Upper lobe of right lung (tissue), 1 donor: ENCODE data around the gene PTPN11. TPM values are rescaled to one million over a fixed set of nuclear protein-coding genes. Genes with fewer than 3 reads are reported as not detected.
A peak's percentile ranks its signal among the peaks of the same experiment; 100 is the strongest.
"Not testable (repeated sequence)": the region's sequence is repeated elsewhere in the genome, so short reads cannot be mapped to it uniquely, and the experiment has no call there.

ENCODE experiments used
- ATAC-seq: fragments of 200-7000 bp; cut with Tn5 transposase; one replicate; pipeline ENCODE4 v1.9.1; 2020; ENCODE audit warnings: mild to moderate bottlenecking, moderate library complexity
- DNase-seq: peaks from one replicate; pipeline ENCODE4 v3.0.0-alpha.2; 2020
- H3K27ac ChIP-seq: fragments of 200-600 bp; one replicate; pipeline ENCODE4 v1.8.0; 2022
- H3K27me3 ChIP-seq: fragments of 200-600 bp; one replicate; pipeline ENCODE4 v1.8.0; 2022; ENCODE audit warnings: mild to moderate bottlenecking
- H3K36me3 ChIP-seq: fragments of 200-600 bp; one replicate; pipeline ENCODE4 v1.8.0; 2022
- H3K4me1 ChIP-seq: fragments of 200-600 bp; one replicate; pipeline ENCODE4 v1.8.0; 2022
- H3K4me3 ChIP-seq: fragments of 200-600 bp; one replicate; pipeline ENCODE4 v1.8.0; 2022; ENCODE audit warnings: mild to moderate bottlenecking
- H3K9me3 ChIP-seq: fragments of 200-600 bp; one replicate; pipeline ENCODE4 v1.8.0; 2022
- intact Hi-C: fragments of 100-400 bp; cut with DNase I; formaldehyde crosslinking; loops from one replicate; pipeline ENCODE4 v1.11.0; 2022
- total RNA-seq: library from RNA; stranded (reverse); fragmentation: NEBNext Ultra II Directional; extraction: Animal tissue kit (Norgen Biotek cat#: 25700); gene quantifications from one replicate; pipeline ENCODE4 v1.2.1, GENCODE V29; 2021
- TF ChIP-seq, protein P1 (sequence below): fragments of 200-600 bp; IDR thresholded peaks from one replicate; pipeline ENCODE4 v1.8.0; 2022; ENCODE audit warnings: antibody characterized with exemption
- donor health status: DM: no; HTN: yes; CAD: no; lungs with severe emphysema.

The PTPN11 gene
- total RNA-seq, 1 donor from 2014 or later = 98.7 TPM

GRCh38 chr12:112413855-112414625 lies 4.7 kb upstream of the PTPN11 start:
- ATAC-seq = no peak
- H3K4me3 ChIP-seq = no peak overlapping the region

GRCh38 chr12:112415457-112415856 lies 3.3 kb upstream of the PTPN11 start:
- ATAC-seq, H3K27ac ChIP-seq, H3K4me3 ChIP-seq, DNase-seq, H3K36me3 ChIP-seq, H3K9me3 ChIP-seq, H3K27me3 ChIP-seq, intact Hi-C loops: not testable (repeated sequence)
- peaks cover 16% of the 10 kb centered on the region for H3K4me1 ChIP-seq

More at GRCh38 chr12:112413855-112414625, 4.7 kb upstream of the PTPN11 start:
- no peak overlapping the region for H3K27ac ChIP-seq
- H3K9me3 ChIP-seq = no peaks in the 10 kb centered on the region
- intact Hi-C loops = no loop called here
- DNase-seq = no peak
- peaks cover 7% of the 10 kb centered on the region for H3K4me1 ChIP-seq
- no peaks in the 10 kb centered on the region for H3K27me3 ChIP-seq
- TF ChIP-seq, protein P1, sequence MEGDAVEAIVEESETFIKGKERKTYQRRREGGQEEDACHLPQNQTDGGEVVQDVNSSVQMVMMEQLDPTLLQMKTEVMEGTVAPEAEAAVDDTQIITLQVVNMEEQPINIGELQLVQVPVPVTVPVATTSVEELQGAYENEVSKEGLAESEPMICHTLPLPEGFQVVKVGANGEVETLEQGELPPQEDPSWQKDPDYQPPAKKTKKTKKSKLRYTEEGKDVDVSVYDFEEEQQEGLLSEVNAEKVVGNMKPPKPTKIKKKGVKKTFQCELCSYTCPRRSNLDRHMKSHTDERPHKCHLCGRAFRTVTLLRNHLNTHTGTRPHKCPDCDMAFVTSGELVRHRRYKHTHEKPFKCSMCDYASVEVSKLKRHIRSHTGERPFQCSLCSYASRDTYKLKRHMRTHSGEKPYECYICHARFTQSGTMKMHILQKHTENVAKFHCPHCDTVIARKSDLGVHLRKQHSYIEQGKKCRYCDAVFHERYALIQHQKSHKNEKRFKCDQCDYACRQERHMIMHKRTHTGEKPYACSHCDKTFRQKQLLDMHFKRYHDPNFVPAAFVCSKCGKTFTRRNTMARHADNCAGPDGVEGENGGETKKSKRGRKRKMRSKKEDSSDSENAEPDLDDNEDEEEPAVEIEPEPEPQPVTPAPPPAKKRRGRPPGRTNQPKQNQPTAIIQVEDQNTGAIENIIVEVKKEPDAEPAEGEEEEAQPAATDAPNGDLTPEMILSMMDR = no peak
- H3K36me3 ChIP-seq = no peaks in the 10 kb centered on the region

- intact Hi-C loops = no loop called here
- ATAC-seq = no peak
- TF ChIP-seq, protein P1 = no peak
- Histone ChIP-seq H3K4me3 (peak overlapping the region; percentile 75), H3K9me3 (no peaks in the 10 kb centered on the region), H3K27ac (peak overlapping the region; percentile 95), H3K36me3 (no peaks in the 10 kb centered on the region), H3K27me3 (no peaks in the 10 kb centered on the region), H3K4me1 (peaks cover 28% of the 10 kb centered on the region)
- no peak for DNase-seq
These were observed 507 bp upstream of the PTPN11 start for GRCh38 chr12:112418273-112418607.

DNA sequence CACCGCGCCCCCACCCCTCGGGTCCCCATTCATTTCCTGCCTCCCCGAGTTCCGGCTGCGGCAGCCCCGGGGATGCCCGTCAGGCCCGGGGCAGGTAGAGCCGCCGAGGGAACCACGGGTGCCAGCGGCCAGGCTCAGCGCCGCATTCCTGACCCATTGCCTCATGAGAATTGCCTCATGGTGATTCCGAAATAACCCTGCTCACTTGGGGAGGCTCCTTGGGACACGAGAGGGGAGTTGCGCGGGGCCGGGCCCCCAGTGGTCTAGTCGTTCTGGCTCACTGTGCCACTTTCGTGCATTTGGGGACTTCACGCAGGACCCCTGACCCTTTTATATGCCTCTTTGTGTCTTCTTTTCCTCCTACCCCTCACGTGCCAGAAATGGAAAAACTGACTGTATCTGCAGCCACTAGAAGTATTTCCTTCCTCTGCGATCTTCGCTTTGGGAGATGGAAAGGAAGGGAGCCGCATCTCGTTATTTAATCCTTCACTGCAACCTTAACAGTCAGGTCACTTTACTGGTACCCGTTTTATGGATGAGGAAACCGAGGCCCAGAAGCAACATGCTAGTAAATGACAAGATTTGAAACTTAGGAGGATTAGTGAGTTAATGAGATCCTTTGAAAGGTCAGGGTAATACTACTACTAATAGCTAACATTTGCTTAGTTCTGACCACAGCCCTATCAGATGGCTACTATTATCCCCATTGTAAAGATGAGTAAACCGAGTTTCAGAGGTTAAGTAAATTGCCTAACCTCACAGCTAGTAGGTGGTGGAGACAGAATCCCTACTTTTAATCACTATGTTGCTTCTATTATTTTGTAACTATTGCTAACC lies 768 bp downstream of the PTPN11 start:
- intact Hi-C loops = no loop called here
- no peaks in the 10 kb centered on the region for H3K27me3 ChIP-seq
- peak; percentile 87 for DNase-seq
- peak overlapping the region; percentile 75 for H3K4me3 ChIP-seq
- TF ChIP-seq, protein P1 = no peak
- peak; percentile 85 for ATAC-seq
- H3K27ac ChIP-seq = peak overlapping the region; percentile 95
- H3K9me3 ChIP-seq = no peaks in the 10 kb centered on the region
- peaks cover 28% of the 10 kb centered on the region for H3K4me1 ChIP-seq
- H3K36me3 ChIP-seq = no peaks in the 10 kb centered on the region

DNA sequence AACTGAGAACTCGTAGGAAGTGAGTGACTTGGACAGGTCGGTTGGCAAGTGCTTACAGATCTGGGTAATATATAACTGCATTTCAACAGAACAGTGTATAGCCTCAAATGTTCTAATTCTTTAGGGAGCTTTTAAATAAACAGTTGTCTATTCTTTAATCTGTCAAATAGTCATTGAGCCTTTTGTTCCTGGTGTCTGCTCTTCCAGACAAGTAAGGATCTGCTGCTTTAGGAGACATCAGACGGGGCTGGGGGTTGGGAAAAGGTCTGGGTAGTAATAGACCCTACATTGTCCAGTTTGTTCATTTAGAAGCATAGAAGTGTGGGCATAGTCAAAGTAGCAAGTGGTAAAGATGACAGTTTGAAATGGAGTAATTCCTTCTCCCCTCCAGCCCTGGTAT lies 2.0 kb downstream of the PTPN11 start:
- Histone ChIP-seq H3K4me3 (no peak overlapping the region), H3K27ac (no peak overlapping the region), H3K36me3 (no peaks in the 10 kb centered on the region), H3K4me1 (peaks cover 28% of the 10 kb centered on the region), H3K9me3 (no peaks in the 10 kb centered on the region), H3K27me3 (no peaks in the 10 kb centered on the region)
- TF ChIP-seq, protein P1 = no peak
- DNase-seq (no peak), ATAC-seq (no peak)
- intact Hi-C loops = no loop called here

DNA sequence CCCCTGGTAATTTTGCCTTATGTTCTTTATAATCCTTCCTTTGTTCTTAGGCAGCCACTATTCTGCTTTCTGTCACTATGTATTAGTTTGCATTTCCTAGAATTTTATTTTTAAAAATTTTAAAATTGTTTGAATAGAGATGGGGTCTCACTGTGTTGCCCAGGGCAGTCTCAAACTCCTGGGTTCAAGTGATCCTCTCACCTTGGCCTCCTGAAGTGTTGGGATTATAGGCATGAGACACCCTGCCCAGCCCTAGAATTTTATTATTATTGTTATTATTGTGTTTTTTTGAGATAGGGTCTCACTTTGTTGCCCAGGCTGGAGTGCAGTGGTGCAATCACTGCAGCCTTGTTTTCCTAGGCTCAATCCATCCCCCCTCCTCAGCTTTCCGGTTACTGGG lies 2.6 kb downstream of the PTPN11 start:
- Histone ChIP-seq H3K27ac (no peak overlapping the region), H3K27me3 (no peaks in the 10 kb centered on the region), H3K4me1 (peaks cover 28% of the 10 kb centered on the region), H3K9me3 (no peaks in the 10 kb centered on the region), H3K4me3 (no peak overlapping the region), H3K36me3 (no peaks in the 10 kb centered on the region)
- DNase-seq (no peak), ATAC-seq (no peak)
- intact Hi-C loops = no loop called here
- TF ChIP-seq, protein P1 = no peak
